Hematopoietic multipotent progenitor cell treated with erythropoietin and hydrocortisone succinate and interleukin-3 and kit ligand, for 15 days (in vitro differentiated cells): Measurements from ENCODE around the gene ADAMTS8.

Experiments
- DNase-seq: peaks from one replicate; pipeline ENCODE4 v3.0.0-alpha.2; 2015; ENCODE audit warnings: low spot score

The ADAMTS8 gene

DNA sequence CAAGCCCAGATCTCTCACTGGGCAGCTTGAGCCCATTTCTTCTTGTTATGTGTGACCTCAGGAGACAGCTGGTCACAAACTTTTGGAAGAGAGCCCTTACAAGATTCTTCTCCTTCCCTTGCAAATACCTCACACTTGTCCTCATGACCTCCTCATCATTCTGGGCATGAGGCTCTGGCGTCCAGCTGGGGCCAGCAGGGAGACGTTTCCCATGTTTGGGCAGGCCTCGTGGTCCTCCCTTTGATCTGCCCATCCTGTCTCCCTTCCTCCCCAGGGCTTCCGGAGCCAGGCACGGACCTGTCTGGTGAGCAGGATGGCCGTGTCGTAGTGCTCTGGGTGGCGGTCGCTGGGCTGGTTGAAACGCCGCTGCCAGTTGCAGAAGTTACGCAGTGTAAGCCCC is 9.7 kb downstream of the ADAMTS8 start:
- no peak for DNase-seq

DNA sequence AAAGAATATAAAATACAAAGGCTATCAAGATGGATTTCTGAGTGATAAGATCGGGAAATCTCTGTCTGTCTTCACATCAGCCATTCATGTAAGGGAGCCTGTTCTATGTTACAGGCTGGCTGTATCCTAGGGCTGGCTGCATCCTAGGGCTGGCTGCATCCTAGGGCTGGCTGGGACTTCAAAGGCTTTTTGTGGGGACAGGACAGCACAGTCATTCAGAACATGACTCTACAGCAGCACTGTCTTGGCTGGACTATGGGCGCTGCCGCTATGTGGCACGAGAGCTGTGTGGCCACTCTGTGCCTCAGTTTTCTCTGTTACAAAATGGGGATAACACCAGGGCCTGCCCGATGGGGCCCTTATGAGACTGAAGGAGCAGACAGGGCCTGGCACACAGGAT is 10.2 kb downstream of the ADAMTS8 start:
- no peak for DNase-seq

GRCh38 chr11:130416906-130417305 is 11.5 kb downstream of the ADAMTS8 start:
- DNase-seq, result no peak

- no peak for DNase-seq
Observed at GRCh38 chr11:130416530-130416882, 11.9 kb downstream of the ADAMTS8 start.

- no peak for DNase-seq
Observed at GRCh38 chr11:130415731-130416529, 12.5 kb downstream of the ADAMTS8 start.

DNA sequence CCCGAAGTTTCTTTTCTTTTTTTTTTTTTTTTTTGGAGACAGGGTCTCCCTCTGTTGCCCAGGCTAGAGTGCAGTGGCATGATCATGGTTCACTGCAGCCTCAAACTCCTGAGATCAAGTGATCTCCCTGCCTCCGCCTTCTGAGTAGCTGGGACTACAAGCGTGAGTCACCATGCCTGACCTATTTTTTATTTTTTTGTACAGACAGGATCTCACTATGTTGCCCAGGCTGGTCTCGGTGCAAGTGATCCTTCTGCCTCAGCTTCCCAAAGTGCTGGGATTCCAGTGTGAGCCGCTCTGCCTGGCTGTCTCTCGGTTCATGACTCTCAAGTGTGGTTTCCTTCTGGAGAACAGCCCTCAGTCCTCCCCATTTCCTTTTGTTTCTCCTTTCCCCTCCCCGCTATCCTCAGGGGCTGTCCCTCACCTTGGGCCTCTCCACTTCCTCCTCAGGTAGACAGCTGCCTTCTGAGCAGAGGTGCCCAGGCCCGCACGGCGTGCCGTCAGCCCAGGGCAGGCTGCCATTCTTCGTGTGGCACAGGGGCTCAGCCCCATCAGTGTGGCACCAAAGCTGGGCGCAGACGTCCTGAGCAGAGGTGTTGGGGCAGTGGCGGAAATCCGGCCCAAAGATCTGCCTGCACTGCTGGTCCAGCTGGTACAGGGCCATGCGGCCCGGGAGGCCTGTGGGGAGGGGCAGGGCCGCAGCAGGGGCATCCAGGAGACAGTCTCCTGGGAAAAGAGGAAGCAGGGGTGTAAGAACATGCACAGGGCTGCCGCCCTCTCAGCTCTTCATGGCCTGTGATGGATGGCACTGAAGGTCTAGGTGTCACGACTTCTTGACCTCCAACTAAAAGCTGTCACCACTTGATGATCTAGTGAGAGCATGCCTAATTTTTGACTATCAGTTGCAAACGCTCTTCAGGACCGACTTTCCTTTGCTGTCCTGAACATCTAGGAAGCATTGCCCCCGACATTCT is 14.0 kb downstream of the ADAMTS8 start:
- no peak for DNase-seq

DNA sequence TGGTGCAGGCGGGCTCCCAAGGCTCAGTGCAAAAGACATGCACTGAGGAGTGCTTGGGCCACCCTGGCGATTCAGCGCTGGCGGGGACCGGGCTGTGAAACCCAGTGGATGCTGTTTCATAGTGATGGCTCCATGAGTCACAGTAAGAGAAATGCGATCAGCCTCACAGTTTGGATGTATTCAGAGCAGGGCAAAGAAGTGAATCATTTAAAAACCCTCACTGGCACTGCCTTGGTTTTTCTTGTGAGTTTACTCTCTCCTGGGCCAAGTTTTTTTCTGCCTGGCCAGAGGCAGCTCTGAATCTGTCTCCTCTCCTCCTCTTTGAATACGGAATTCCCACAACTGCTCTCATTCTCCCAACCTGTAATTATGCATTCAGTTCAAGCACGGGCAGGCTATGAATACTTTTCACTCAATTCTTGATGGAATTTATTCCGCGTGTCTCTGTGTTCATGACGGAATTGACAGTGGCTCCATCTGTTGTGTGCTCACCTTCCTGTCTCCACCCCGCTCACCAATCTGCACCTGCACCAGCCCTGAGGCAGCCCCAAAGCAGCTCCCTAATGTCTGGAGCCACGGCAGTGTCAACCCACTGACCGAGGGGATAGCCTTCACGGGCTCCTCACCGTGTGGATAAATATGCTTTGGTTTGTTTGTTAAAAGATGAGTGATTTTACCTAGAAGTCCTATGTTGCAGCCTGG is 14.9 kb downstream of the ADAMTS8 start:
- DNase-seq, result no peak

DNA sequence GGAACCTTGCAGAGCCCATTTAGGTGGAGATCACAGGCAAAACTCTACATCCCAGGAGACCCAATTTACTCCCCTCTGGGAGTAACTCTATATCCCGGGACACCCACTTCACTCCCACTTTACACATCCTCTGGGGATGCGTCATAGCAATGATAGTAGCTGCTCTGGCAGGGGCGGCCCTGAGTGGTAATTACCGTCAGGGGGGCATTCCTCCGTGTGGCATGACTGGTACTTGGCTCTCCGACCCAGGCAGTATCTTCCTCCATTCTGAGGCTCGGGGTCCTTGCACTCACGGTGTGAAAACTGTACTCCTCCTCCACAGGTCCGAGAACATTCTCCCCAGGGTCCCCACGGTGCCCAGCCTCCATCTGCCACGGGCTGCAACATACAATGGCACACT is 17.2 kb downstream of the ADAMTS8 start:
- no peak for DNase-seq

GRCh38 chr11:130409594-130410388 is 18.6 kb downstream of the ADAMTS8 start:
- DNase-seq, result no peak

GRCh38 chr11:130408901-130409300 is 19.5 kb downstream of the ADAMTS8 start:
- no peak for DNase-seq

DNA sequence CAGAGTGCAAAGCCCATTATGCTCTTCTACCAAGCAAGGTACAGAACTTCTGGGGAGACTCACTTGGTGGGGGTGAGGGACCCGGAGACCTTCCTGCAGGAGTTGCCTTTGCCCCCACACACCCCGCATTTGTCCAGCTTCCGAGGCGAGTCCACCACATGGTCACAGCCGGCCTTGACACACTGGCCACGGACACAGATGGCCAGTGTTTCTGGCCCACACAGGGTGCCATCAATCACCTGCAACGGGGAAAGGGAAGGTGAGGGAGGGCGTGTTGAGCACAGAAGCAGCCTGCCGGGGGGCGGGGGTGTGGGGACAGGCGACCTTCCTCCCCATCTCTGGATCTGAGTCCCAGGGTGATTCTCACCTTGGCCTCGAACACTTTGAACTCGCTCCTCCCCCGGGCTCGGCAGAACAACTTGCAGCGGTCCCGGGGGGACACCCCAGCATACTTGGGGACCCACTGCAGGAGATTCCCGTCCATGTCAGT is 20.0 kb downstream of the ADAMTS8 start:
- DNase-seq, result no peak

DNA sequence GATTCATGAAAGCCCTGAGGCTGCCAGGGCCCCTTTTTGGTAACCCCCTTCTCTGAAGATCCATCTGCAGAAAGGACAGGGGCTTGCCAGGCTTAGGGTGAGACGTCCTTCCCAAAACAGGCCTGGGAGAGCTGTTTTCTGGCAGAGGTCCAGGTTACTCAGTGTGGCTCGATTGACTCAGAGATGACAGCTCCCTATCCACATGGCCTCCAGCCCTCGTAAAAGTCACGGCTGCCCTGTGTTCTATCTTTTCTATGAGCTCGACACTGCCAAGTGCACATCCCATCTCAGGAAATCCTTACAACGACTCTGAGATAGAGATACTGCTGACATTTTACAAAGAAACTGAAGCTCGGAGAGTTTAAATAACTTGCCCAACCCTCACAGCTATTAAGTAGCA is 20.4 kb downstream of the ADAMTS8 start:
- DNase-seq, result no peak

DNA sequence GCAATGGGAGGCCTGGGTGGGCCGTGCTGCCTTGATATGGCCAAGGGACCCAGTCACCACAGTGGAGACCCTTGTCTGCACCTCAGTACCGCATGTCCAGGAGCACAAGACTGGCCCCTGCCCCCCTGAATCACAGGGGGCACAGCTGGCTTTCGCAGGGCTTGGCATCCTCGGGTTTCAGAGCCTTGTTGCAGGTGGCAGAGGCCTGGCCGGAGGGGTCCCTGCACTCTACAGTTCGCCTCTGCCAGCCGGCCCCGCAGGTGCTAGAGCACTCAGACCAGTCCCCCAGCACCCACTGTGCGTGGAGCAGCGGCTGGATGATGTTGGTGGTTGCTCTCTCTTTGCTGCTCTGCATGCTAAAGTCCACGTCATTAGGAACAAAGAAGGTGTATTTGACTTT is 23.0 kb downstream of the ADAMTS8 start:
- DNase-seq, result no peak

- no peak for DNase-seq
Observed at GRCh38 chr11:130404727-130405126, 23.7 kb downstream of the ADAMTS8 start.

DNA sequence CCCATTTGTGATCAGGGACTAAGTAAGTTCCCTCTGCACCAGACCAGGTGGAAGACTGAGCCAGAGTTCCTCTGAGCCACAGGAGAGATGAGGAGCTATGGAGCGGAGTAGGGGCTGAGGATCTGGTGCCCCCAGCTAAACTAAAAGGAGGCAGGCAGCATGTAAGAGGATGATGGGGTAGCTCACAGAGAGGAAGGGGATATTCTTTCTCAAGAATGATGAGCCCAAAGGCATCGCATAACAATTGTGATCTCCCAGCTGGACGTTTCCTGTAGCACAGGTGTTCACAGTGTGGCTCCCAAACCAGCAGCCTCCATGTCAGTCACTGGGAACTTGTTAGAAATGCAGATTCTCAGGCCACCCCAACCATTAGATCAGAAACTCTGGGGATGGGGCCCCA is 24.4 kb downstream of the ADAMTS8 start:
- DNase-seq, result no peak

- DNase-seq, result no peak
Observed at GRCh38 chr11:130403271-130403804, 25.1 kb downstream of the ADAMTS8 start.

DNA sequence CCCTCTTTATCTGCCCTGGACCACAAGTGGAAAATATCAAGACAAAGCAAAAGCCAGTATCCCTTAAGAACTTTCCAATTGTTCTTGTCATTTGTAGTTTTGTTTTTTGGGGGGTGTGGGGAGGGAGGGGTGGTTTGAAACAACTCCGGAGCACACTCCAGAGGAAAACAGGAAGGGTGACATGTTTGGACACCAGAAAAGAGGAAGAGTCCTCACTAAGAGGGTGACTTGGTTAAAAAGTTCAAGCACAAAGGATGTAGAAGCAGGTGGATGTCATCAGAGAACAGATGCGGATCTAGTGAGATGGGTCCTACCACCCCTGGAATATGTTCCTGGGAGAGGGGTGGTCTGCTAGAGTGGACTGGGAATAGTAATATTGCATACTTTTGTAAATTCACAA is 25.8 kb downstream of the ADAMTS8 start:
- no peak for DNase-seq

GRCh38 chr11:130400781-130401483 is 27.5 kb downstream of the ADAMTS8 start:
- DNase-seq, result no peak

DNA sequence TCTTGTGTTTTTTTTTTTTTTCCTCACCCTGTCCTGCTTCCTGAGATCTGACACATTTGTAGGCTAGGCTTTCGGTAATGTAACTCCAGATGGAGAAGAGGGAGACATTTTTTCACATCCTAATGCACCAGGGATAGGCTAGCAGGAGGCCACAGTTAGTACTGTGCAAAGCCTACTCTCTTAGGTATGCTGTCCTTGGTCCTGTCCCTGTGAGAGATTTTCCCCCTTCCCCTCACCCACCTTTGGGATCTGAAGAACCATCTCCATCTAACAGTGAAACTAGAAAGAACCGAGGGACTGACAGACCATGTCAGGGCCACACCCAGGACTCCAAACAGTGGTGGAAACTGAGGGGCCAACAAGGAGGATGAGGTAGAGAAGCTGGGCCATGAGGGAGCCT is 29.2 kb downstream of the ADAMTS8 start:
- DNase-seq, result no peak

DNA sequence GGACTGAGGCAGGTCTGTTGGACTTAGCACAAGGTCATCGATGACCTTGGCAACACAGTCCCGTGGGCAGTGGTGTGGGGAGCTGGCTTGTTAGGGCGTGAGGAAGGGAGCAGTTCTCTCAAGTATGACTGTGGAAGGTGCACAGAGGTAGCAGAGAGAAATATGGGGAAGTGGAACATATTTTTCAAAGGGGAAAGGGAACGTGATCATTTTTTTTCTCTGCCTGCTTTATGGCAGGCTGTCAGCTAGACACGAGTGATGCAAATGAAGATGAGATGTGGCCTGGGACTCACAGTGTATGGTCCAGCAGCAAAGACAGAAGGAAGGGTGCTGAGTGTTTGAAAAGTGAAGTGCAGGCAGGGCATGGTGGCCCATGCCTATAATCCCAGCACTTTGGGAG is 30.6 kb downstream of the ADAMTS8 start:
- DNase-seq, result no peak

DNA sequence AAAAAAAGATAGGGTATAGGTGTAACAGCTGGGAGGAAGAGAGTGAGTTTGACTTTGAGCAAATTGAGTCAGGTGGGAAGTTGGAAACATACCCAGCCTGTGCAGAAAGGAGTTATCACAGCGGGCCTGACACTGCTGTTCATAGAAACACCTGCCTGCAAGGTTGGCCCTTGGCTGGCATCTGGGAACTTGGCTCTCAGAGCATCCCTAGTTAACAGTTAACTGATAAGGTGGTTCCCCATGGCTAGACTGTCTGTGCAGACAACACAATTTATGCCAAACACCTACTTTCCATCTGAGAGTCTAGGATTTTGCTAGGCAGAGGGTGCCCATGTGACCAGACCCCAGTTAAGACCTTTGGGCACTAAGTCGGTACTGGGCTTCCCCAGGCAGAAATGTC is 31.4 kb downstream of the ADAMTS8 start:
- no peak for DNase-seq
